Liver (tissue), 9 donors: ENCODE measurements around the gene RNF144A. TPM values are rescaled to one million over a fixed set of nuclear protein-coding genes. Genes with fewer than 3 reads are reported as not detected.

ENCODE experiments used
- DNase-seq: peaks from one replicate; pipeline ENCODE4 v3.0.0-alpha.2; 2017; ENCODE audit warnings: low spot score
- H3K27ac ChIP-seq, 2 donors: one replicate each; pipeline ENCODE4 v1.7.0; 2013; ENCODE audit warnings: inconsistent platforms in 2 of 2, low read length in 2 of 2, control low read depth in 1 of 2, low read depth in 1 of 2, mild to moderate bottlenecking in 1 of 2
- H3K27me3 ChIP-seq, 4 donors: one replicate each; pipeline versions ENCODE4 v1.6.1 to v1.7.0; 2013; ENCODE audit warnings: low read length in 3 of 4, inconsistent platforms in 1 of 4, mild to moderate bottlenecking in 1 of 4, moderate library complexity in 1 of 4; ENCODE audit not compliant: control insufficient read depth in 4 of 4, insufficient read depth in 4 of 4
- H3K36me3 ChIP-seq, 4 donors: one replicate each; pipeline versions ENCODE4 v1.6.1 to v1.7.0; 2013; ENCODE audit warnings: low read length in 3 of 4, mild to moderate bottlenecking in 3 of 4, low read depth in 1 of 4, moderate library complexity in 1 of 4; ENCODE audit not compliant: control insufficient read depth in 4 of 4, insufficient read depth in 3 of 4
- H3K4me1 ChIP-seq, 4 donors: one replicate each; pipeline versions ENCODE4 v1.6.1 to v1.7.0; 2013; ENCODE audit warnings: low read length in 3 of 4, mild to moderate bottlenecking in 3 of 4, moderate library complexity in 1 of 4; ENCODE audit not compliant: control insufficient read depth in 4 of 4, insufficient read depth in 4 of 4
- H3K4me3 ChIP-seq, 3 donors: one replicate each; pipeline versions ENCODE4 v1.6.1 to v1.7.0; 2013; ENCODE audit warnings: low read length in 3 of 3, control low read depth in 1 of 3, low read depth in 1 of 3, mild to moderate bottlenecking in 1 of 3
- H3K9ac ChIP-seq, 2 donors: one replicate each; pipeline ENCODE4 v1.7.0; 2013; ENCODE audit warnings: low read length in 2 of 2, mild to moderate bottlenecking in 2 of 2, moderate library complexity in 2 of 2, control low read depth in 1 of 2, low read depth in 1 of 2
- H3K9me3 ChIP-seq, 4 donors: one replicate each; pipeline versions ENCODE4 v1.6.1 to v1.7.0; 2013; ENCODE audit warnings: low read length in 3 of 4; ENCODE audit not compliant: control insufficient read depth in 4 of 4
- ATF3 ChIP-seq: IDR thresholded peaks from 2 replicates; pipeline ENCODE4 v1.6.1; 2016; ENCODE audit warnings: antibody characterized with exemption
- CTCF ChIP-seq: fragments of 150-350 bp; IDR thresholded peaks from 2 replicates; pipeline ENCODE4 v1.5.1; 2017; ENCODE audit warnings: improper control_type of control experiment, low read depth, low read length; ENCODE audit not compliant: missing input control
- EGR1 ChIP-seq, 2 donors: IDR thresholded peaks; 2 replicates each; pipeline ENCODE4 v1.6.1; 2016 to 2018; ENCODE audit warnings: antibody characterized with exemption in 2 of 2, low read depth in 2 of 2
- FOXA1 ChIP-seq: IDR thresholded peaks from 2 replicates; pipeline ENCODE4 v1.6.1; 2016; ENCODE audit warnings: antibody characterized with exemption
- FOXA2 ChIP-seq: IDR thresholded peaks from 2 replicates; pipeline ENCODE4 v1.6.1; 2016; ENCODE audit warnings: antibody characterized with exemption
- GABPA ChIP-seq, 2 donors: IDR thresholded peaks in 1 of 2; conservative IDR thresholded peaks in 1 of 2; 2 replicates each; pipeline ENCODE4 v1.6.1; 2016; ENCODE audit warnings: antibody characterized with exemption in 2 of 2, mild to moderate bottlenecking in 1 of 2, moderate library complexity in 1 of 2
- HNF4A ChIP-seq, 2 donors: conservative IDR thresholded peaks; 2 replicates each; pipeline ENCODE4 v1.6.1; 2016; ENCODE audit warnings: antibody characterized with exemption in 2 of 2, mild to moderate bottlenecking in 2 of 2
- HNF4G ChIP-seq: IDR thresholded peaks from 2 replicates; pipeline ENCODE4 v1.6.1; 2016; ENCODE audit warnings: antibody characterized with exemption
- RAD21 ChIP-seq, 2 donors: IDR thresholded peaks; 2 replicates each; pipeline ENCODE4 v1.6.1; 2016; ENCODE audit warnings: antibody characterized with exemption in 2 of 2, mild to moderate bottlenecking in 2 of 2
- SP1 ChIP-seq: IDR thresholded peaks from 2 replicates; pipeline ENCODE4 v1.6.1; 2018; ENCODE audit warnings: antibody characterized with exemption, mild to moderate bottlenecking
- TAF1 ChIP-seq: conservative IDR thresholded peaks from 2 replicates; pipeline ENCODE4 v1.6.1; 2016; ENCODE audit warnings: antibody characterized with exemption, mild to moderate bottlenecking
- YY1 ChIP-seq: IDR thresholded peaks from 2 replicates; pipeline ENCODE4 v1.6.1; 2016; ENCODE audit warnings: antibody characterized with exemption, mild to moderate bottlenecking
- ZBTB33 ChIP-seq: IDR thresholded peaks from 2 replicates; pipeline ENCODE4 v1.6.1; 2016; ENCODE audit warnings: antibody characterized with exemption
- WGBS: extraction: QIAGEN DNeasy Blood & Tissue Kit; methylation state at CpG from one replicate; pipeline ENCODE4 v1.1.7; 2013; 5-methylcytosine and 5-hydroxymethylcytosine counted together
- polyA plus RNA-seq, 2 donors: library from polyadenylated mRNA; stranded (reverse) in 1 of 2; unstranded in 1 of 2; fragments of 200-250 nt in 1 of 2; fragments of >200 nt in 1 of 2; fragmentation: Nextera tagmentation in 1 of 2; extraction: Ambion mirVana in 1 of 2; gene quantifications; one replicate each; pipeline versions ENCODE4 v1.2.1 to v1.2.3, GENCODE V29; 2013 to 2015
- total RNA-seq, 2 donors: library from RNA; depleted of rRNA; stranded (reverse); fragments of >200 nt; gene quantifications; one replicate each; pipeline ENCODE4 v1.2.3, GENCODE V29; 2014
- TF ChIP-seq, protein P1 (sequence below): IDR thresholded peaks from 2 replicates; pipeline ENCODE4 v1.6.1; 2016; ENCODE audit warnings: antibody characterized with exemption, mild to moderate bottlenecking
- donor health status: healthy.
- donor health status: healthy.
- donor health status: healthy.
- donor health status: healthy.
- donor health status: healthy.

The RNF144A gene
- total and polyA plus RNA-seq, 4 donors: 1.0 to 10.4 (median 2.3) TPM

DNA sequence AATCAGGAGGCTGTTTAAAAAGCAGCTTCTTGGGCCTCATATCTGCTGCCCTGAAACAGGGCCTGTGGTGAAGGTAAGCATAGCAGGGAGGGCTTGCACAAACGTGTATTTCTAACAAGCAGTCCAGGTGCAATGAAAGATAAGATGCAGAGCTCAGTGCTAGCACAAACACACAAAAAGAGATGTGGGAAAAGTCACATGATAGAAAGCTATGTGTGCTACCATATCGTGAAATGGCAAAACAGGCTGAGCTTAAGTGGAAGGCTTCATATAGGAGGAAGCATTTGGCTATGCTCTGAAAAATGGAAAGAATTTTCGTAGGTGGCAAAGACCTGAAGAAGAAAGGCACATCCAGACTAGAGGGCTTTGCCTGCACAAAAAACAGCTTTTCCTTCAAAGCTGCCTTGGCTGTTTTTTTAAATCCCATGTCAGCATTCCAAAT lies 29.4 kb upstream of the RNF144A start:
- Histone ChIP-seq H3K27me3 (no peaks in the 10 kb centered on the region), H3K27ac (no peak overlapping the region), H3K4me3 (no peak overlapping the region), H3K9ac (no peak overlapping the region), H3K4me1 (no peaks in the 10 kb centered on the region), H3K9me3 (no peaks in the 10 kb centered on the region), H3K36me3 (no peaks in the 10 kb centered on the region)
- TF ChIP-seq CTCF: no peak
- 77% methylated on average over 3 of the region's 3 CpGs for WGBS
- DNase-seq: no peak

DNA sequence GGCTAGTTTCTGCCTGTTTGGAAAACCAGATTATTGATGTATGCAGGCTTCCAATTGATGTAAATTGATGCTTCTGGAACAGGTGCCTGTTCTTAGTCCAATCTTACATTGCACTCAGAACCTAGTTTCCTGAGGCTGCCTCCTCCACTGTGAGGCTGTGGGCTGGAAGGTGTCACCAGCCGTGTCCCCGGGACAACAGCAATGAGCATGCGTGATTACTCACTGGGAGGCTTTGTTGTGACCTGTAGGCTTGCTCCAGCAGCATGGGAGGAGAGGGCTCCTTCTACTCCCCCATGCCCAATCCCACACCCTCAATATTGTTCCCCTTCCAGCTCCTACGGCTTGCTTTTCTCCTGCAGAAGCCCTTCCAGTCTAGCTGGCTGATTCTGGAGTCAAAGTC lies 28.5 kb upstream of the RNF144A start:
- H3K27ac ChIP-seq: no peak overlapping the region
- WGBS: 97% methylated on average over 4 of the region's 4 CpGs
- TF ChIP-seq SP1 (no peak), EGR1 (IDR thresholded peaks at IDR 0.05; ENCODE audit: low read depth in 2 of 2) (no peak), ZBTB33 (no peak), TAF1 (no peak), ATF3 (no peak), HNF4G (no peak), GABPA (IDR thresholded peaks at IDR 0.05 in 1 of 2, conservative IDR thresholded peaks at IDR 0.05 in 1 of 2) (no peak), HNF4A (conservative IDR thresholded peaks at IDR 0.05) (no peak), FOXA2 (no peak), YY1 (no peak), RAD21 (IDR thresholded peaks at IDR 0.05) (no peak), FOXA1 (no peak)
- TF ChIP-seq, protein P1, sequence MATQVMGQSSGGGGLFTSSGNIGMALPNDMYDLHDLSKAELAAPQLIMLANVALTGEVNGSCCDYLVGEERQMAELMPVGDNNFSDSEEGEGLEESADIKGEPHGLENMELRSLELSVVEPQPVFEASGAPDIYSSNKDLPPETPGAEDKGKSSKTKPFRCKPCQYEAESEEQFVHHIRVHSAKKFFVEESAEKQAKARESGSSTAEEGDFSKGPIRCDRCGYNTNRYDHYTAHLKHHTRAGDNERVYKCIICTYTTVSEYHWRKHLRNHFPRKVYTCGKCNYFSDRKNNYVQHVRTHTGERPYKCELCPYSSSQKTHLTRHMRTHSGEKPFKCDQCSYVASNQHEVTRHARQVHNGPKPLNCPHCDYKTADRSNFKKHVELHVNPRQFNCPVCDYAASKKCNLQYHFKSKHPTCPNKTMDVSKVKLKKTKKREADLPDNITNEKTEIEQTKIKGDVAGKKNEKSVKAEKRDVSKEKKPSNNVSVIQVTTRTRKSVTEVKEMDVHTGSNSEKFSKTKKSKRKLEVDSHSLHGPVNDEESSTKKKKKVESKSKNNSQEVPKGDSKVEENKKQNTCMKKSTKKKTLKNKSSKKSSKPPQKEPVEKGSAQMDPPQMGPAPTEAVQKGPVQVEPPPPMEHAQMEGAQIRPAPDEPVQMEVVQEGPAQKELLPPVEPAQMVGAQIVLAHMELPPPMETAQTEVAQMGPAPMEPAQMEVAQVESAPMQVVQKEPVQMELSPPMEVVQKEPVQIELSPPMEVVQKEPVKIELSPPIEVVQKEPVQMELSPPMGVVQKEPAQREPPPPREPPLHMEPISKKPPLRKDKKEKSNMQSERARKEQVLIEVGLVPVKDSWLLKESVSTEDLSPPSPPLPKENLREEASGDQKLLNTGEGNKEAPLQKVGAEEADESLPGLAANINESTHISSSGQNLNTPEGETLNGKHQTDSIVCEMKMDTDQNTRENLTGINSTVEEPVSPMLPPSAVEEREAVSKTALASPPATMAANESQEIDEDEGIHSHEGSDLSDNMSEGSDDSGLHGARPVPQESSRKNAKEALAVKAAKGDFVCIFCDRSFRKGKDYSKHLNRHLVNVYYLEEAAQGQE: no peak

More for the DNA sequence above, 28.5 kb upstream of the RNF144A start:
- no peak overlapping the region for H3K4me3 ChIP-seq
- H3K36me3 ChIP-seq: no peaks in the 10 kb centered on the region
- no peak for DNase-seq
- no peaks in the 10 kb centered on the region for H3K27me3 ChIP-seq
- no peaks in the 10 kb centered on the region for H3K9me3 ChIP-seq
- H3K9ac ChIP-seq: no peak overlapping the region
- no peaks in the 10 kb centered on the region for H3K4me1 ChIP-seq
